ENCODE measurements around the gene ARID3A.
A peak's percentile ranks its signal among the peaks of the same experiment; 100 is the strongest.

The ARID3A gene

GRCh38 chr19:932648-933552, 7.1 kb downstream of the ARID3A start:
- no peak for DNase-seq

- no peak for DNase-seq
Observed at GRCh38 chr19:933553-933882, 7.7 kb downstream of the ARID3A start.

GRCh38 chr19:934197-934840, 8.5 kb downstream of the ARID3A start:
- DNase-seq: no peak

DNA sequence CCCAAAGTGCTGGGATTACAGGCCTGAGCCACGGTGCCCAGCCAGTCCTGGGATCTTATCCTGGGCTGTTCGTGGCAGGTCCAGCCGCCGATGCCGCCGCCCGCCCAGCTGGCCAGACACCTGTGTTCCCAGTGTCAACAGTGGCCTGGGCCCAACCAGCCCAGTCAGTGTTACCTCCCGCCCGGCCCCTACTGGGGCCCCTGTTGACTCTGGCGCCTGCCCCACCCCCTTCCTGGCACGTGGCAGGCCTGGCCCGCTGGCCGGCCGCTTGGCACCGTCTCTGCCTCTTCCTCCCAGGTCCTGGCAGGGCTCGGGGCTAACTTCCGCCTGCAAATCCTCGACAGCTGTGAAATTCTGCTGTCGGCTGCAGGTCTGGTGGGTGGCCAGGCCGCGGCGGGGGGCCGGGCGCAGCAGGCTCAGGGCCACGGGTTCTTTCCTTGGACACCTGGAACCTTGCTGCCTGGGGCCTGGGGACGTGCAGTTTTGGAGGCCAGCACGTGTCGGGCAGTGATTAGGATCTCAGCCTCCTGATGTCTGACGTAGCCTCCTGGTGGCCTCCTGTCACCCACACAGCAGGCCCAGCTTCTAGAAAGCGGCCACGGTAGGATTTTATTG, 9.1 kb downstream of the ARID3A start:
- DNase-seq: peak; percentile 77

DNA sequence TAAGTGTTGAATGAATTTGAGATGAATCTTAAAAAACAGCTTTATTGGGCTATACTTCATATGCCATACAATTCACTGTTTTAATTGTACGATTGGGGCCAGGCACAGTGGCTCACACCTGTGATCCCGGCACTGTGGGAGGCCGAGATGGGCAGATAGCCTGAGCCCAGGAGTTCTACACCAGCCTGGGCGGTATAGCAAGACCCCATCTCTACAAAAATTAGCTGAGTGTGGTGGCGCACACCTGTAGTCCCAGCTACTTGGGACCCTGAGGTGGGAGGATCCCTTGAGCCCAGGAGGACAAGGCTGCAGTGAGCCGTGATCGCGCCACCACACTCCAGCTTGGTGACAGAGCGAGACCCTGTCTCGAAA, 10.3 kb downstream of the ARID3A start:
- DNase-seq: no peak

DNA sequence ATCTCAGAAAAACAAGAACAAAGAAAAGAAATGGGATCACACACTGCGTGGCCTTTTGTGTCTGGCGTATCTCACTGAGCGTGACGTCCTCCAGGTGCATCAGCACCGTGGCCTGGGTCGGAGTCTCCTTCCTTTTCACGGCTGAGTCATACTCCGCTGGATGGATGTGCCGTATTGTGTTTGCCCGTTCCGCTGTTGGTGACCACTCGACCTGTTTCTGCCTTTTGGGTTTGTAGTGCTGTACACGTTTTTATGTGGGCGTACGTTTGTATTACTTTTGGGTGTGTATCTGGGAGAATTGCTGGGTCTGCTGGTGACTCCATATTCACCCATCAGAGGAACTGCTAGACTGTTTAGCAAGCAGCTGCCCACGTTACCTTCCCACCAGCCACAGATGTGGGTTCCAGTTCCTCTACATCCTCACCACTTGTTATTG, 11.4 kb downstream of the ARID3A start:
- DNase-seq: no peak

DNA sequence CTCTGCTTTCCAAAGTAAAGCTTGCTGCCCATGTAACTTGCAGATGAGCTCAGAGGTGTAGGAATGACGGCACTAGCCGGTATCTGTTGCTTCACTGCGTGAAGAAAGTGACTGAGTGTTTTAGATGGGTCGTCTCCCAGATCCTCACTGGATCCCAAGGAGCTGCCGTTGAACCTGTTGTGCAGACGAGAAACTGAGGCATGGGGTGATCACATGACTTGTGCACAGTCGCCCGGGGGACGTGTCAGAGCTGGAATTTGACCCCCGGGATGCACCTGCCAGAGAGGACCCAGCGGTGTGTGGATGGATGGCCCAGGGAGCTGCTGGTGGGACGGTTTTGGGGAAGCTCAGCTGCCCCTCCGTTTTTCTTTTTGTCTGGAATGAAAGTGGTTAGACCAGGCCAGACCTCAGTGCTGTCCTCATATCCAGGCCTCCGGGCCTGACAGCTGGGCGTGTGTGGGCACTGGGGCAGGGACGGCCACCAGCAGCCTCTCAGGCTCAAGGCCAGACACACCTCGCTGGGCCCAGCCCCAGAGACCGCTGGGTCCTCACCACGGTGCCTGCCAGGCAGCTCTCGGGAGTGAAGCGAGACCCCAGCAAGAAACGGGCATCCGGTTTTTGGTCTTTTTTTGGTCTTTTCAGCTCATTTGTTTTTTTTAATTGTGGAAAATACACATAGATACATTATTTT, 12.5 kb downstream of the ARID3A start:
- no peak for DNase-seq

GRCh38 chr19:939439-939838, 13.6 kb downstream of the ARID3A start:
- no peak for DNase-seq

DNA sequence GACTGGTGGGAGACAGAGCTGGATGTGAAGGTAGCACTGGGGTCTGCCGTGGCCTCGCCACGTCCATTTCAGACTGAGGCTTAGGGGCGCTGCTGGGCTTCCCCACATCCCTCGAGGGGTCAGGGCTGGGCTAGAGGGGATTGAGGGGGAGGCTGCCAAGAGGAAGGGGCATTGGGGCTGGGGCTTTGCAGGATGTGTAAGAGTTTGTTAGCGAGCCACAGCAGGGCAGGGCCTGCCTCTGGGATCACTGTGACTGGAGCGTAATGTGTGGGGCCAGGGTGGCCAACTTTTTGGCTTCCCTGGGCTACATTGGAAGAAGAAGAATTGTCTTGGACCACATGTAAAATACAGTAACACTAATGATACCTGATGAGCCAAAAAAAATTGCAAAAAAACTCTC, 14.1 kb downstream of the ARID3A start:
- no peak for DNase-seq

- DNase-seq: peak; percentile 52
Observed at GRCh38 chr19:940591-941291, 14.9 kb downstream of the ARID3A start.

- DNase-seq: no peak
Observed at GRCh38 chr19:941292-942132, 15.7 kb downstream of the ARID3A start.

GRCh38 chr19:942133-942645, 16.4 kb downstream of the ARID3A start:
- no peak for DNase-seq

- DNase-seq: no peak
Observed at GRCh38 chr19:943551-944170, 17.8 kb downstream of the ARID3A start.

DNA sequence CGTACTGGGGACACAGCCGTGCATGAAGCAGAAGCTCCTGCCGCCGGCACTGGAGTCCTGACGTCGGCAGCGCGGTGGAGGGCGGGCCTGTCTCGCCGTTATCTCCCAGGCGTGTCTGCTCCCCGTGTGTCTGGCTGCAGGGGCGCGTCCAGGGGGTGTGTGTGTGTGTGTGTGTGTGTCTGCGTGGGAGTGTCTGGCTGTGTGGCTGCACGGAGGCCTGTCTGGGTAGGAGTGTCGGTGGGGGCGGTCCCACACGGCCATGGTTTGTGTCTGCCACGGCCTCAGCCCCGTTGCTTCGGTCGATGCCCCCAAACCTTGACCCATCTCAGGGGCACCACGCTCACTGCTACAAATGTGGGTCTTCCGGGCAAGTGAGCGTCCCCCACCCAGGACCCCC, 18.3 kb downstream of the ARID3A start:
- DNase-seq: no peak

GRCh38 chr19:944663-945241, 18.9 kb downstream of the ARID3A start:
- no peak for DNase-seq

DNA sequence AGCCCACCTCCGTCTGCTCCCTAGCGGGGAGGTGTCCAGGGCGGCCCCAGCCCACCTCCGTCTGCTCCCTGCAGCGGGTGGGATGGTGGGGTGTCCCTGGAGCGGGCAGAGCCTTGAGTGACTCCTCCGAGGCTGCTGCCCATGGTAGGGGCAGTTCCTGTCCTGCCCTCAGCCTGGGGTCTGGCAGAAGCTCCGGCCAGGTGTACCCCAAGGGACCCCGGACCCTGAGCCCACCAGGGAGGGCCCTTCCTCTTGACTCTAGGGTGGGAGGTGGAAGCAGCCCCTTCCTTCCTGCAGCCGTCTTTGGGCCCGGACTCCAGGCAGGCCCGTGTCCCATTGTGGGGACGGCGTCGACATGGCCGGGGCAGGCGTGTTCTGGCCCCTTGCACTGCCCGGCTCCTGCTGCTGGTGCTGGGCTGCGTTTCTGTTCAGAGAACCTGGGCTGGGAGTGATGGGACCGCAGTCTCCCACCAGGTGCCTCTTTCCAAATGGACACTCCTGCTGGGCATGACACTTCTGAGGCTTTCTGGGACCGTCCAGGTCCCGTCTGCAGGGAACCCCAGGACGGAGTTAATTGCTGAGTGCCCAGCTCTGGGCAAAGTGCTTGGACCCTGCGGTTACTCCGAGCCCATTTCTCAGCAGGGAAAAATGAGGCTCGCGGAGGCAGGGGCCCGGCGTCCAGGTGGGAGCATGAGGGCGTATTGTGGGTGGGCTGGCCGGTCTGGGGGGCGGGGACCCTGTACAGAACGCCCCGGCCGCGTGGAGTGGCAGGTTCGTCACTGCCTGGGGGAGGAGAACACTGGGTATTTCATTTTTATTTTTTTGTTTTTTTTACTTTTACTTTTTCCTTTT, 19.8 kb downstream of the ARID3A start:
- DNase-seq: no peak

GRCh38 chr19:947090-947706, 21.4 kb downstream of the ARID3A start:
- DNase-seq: no peak

DNA sequence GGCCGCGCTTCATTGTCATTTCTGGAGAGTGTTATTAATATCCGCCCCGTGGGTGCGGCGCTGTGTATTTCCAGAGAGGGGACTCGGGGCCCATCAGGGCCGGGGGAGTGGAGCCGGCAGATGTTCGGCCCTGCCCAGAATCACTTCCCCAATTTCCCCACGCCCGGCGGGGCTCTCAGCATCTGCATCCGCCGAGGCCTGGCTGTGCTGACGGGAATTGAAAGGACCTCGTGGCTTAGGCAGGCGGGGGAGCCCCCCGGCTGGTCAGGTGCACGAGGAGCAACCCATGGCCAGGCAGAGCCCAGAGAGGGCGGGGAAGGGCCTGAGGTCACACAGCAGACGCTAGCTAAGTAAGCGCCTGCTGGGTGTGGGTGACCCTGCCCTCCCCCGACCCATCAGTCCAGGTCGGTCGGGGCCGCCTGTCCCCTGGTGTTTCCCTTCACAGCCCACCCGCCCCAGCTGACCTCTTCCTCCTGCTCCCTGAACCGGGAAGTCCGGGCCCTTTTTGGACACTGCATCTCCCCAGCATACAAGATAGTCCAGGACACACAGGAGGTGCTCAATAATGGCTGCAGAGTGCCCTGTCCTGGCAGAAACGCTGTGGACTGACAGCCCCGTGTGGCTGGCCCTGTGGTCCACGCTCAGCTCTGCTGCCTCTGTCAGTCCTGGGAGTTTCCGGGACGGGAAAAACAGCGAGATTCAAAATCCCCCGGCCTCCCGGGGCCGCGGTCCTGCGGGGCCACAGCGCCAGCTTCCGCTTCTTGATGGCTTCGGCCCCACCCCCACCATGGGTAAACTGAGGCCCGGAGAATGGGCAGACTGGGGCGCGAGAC, 22.1 kb downstream of the ARID3A start:
- DNase-seq: no peak

All from SHP77 treated with DMSO at 0.1 percent for 48 hours (cell line).